Measurements from ENCODE around the gene FARS2.

DNA sequence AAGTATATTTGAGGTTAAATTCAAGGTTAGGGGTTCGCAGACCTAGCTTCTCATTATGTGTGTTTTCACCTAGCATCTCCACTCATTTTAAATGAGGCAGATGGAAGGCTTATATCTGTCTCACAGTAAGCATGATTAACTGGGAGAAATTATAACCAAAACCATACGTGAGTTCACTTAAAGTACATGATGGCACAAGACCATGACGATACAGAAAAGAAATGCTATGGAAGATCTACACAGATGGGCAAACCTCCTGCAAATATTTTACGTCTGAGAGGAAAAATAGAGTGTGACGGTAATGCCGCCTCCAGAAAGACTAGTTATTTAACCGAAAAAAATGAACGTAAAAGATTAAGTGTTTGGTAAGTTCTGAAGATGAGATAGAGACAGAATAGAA lies 337.8 kb downstream of the FARS2 start:
- TF ChIP-seq, protein P1, sequence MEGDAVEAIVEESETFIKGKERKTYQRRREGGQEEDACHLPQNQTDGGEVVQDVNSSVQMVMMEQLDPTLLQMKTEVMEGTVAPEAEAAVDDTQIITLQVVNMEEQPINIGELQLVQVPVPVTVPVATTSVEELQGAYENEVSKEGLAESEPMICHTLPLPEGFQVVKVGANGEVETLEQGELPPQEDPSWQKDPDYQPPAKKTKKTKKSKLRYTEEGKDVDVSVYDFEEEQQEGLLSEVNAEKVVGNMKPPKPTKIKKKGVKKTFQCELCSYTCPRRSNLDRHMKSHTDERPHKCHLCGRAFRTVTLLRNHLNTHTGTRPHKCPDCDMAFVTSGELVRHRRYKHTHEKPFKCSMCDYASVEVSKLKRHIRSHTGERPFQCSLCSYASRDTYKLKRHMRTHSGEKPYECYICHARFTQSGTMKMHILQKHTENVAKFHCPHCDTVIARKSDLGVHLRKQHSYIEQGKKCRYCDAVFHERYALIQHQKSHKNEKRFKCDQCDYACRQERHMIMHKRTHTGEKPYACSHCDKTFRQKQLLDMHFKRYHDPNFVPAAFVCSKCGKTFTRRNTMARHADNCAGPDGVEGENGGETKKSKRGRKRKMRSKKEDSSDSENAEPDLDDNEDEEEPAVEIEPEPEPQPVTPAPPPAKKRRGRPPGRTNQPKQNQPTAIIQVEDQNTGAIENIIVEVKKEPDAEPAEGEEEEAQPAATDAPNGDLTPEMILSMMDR (IDR thresholded peaks at IDR 0.05), result no peak
- TF ChIP-seq POLR2A (IDR thresholded peaks at IDR 0.05), result no peak

All from esophagus squamous epithelium (tissue), 4 donors.